GM12801 (cell line): ENCODE measurements around the gene PGM2L1.

Experiments used
- CTCF ChIP-seq: IDR thresholded peaks from one replicate; pipeline ENCODE4 v1.5.1; 2011; ENCODE audit warnings: control low read depth; ENCODE audit not compliant: insufficient read length; ENCODE audit errors: extremely low read depth

Gene PGM2L1

GRCh38 chr11:74282914-74283371 is 115.3 kb downstream of the PGM2L1 start:
- no peak for TF ChIP-seq CTCF

GRCh38 chr11:74282421-74282820 is 115.8 kb downstream of the PGM2L1 start:
- TF ChIP-seq CTCF: no peak

GRCh38 chr11:74280494-74280893 is 117.7 kb downstream of the PGM2L1 start:
- no peak for TF ChIP-seq CTCF
